Uterus (tissue), 4 donors: ENCODE data around the gene CD48. TPM values are rescaled to one million over a fixed set of nuclear protein-coding genes. Genes with fewer than 3 reads are reported as not detected.

Experiments
- DNase-seq, 2 donors: peaks; one replicate each; pipeline ENCODE4 v3.0.0-alpha.2; 2019 to 2020
- H3K27ac ChIP-seq, 2 donors: fragments of 200-600 bp; sonication (generic); 1 replicate in 1 of 2; 2 replicates in 1 of 2; pipeline ENCODE4 v1.5.1; 2016 to 2018
- H3K27me3 ChIP-seq, 2 donors: fragments of 200-600 bp; sonication (generic); one replicate each; pipeline ENCODE4 v1.5.1; 2018 to 2019; ENCODE audit warnings: control low read depth in 1 of 2
- H3K36me3 ChIP-seq, 2 donors: fragments of 200-600 bp; sonication (generic); one replicate each; pipeline ENCODE4 v1.5.1; 2019; ENCODE audit warnings: control low read depth in 1 of 2
- H3K4me1 ChIP-seq, 2 donors: fragments of 200-600 bp; sonication (generic); one replicate each; pipeline ENCODE4 v1.5.1; 2018 to 2019; ENCODE audit warnings: control low read depth in 1 of 2
- H3K4me3 ChIP-seq, 2 donors: fragments of 200-600 bp; sonication (generic); 1 replicate in 1 of 2; 2 replicates in 1 of 2; pipeline ENCODE4 v1.5.1; 2018 to 2019; ENCODE audit warnings: mild to moderate bottlenecking in 1 of 2
- H3K9me3 ChIP-seq, 2 donors: fragments of 200-600 bp; sonication (generic); one replicate each; pipeline ENCODE4 v1.5.1; 2019; ENCODE audit warnings: control low read depth in 1 of 2
- POLR2A ChIP-seq, 2 donors: fragments of 450-650 bp; IDR thresholded peaks; one replicate each; pipeline ENCODE4 v1.6.1; 2016; ENCODE audit warnings: antibody characterized with exemption in 2 of 2, mild to moderate bottlenecking in 1 of 2, moderate library complexity in 1 of 2
- intact Hi-C: fragments of 100-400 bp; cut with DNase I; formaldehyde crosslinking; loops from one replicate; pipeline ENCODE4 v1.15.1; 2023; ENCODE audit warnings: low total_unique reads
- total RNA-seq, 4 donors: library from RNA; depleted of rRNA in 3 of 4; stranded (reverse); fragments of >200 nt in 3 of 4; gene quantifications; one replicate each; pipeline versions ENCODE4 v1.1.0 to v1.2.4, GENCODE V29; 2014 to 2023
- TF ChIP-seq, protein P1 (sequence below), 4 experiments: fragments of 200-600 bp in 2 of 4; fragments of 450-650 bp in 2 of 4; sonication (generic) in 2 of 4; IDR thresholded peaks; one replicate each; pipeline ENCODE4 v1.5.1; 2016 to 2019; ENCODE audit warnings: antibody characterized with exemption in 4 of 4, mild to moderate bottlenecking in 2 of 4, moderate library complexity in 1 of 4
- donor health status: DM: yes; HTN: yes; CAD: no.

CD48 gene
- total RNA-seq, 4 donors from 2014 or later, result 0.51 to 10.0 (median 2.6) TPM

DNA sequence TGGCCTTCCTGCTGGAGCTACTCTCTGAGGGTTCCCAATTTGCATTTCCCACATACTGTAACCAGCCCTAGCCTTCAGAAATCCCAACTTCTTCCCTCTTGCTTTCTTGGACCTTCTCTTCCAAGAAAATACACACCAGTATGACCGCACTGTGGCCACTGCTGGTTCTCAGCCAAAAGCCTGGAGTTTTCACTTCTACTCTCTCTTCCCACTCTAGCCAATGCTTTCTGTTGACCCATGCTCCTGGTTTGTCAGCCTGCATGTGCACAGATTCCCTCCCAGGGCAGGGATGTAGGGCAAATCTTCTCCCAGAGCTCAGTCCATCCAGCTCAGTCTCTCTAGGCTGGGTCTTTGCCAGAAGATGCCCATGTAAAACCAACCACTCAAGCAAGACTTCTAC is 65.4 kb downstream of the CD48 start:
- no peak for DNase-seq
- Histone ChIP-seq H3K4me3 (no peak overlapping the region), H3K4me1 (no peaks in the 10 kb centered on the region), H3K27ac (no peak overlapping the region), H3K27me3 (no peaks in the 10 kb centered on the region), H3K9me3 (no peaks in the 10 kb centered on the region), H3K36me3 (no peaks in the 10 kb centered on the region)
- TF ChIP-seq POLR2A (IDR thresholded peaks at IDR 0.05), result no peak
- TF ChIP-seq, protein P1, sequence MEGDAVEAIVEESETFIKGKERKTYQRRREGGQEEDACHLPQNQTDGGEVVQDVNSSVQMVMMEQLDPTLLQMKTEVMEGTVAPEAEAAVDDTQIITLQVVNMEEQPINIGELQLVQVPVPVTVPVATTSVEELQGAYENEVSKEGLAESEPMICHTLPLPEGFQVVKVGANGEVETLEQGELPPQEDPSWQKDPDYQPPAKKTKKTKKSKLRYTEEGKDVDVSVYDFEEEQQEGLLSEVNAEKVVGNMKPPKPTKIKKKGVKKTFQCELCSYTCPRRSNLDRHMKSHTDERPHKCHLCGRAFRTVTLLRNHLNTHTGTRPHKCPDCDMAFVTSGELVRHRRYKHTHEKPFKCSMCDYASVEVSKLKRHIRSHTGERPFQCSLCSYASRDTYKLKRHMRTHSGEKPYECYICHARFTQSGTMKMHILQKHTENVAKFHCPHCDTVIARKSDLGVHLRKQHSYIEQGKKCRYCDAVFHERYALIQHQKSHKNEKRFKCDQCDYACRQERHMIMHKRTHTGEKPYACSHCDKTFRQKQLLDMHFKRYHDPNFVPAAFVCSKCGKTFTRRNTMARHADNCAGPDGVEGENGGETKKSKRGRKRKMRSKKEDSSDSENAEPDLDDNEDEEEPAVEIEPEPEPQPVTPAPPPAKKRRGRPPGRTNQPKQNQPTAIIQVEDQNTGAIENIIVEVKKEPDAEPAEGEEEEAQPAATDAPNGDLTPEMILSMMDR (IDR thresholded peaks at IDR 0.05), result no peak
- intact Hi-C loops, result no loop called here

DNA sequence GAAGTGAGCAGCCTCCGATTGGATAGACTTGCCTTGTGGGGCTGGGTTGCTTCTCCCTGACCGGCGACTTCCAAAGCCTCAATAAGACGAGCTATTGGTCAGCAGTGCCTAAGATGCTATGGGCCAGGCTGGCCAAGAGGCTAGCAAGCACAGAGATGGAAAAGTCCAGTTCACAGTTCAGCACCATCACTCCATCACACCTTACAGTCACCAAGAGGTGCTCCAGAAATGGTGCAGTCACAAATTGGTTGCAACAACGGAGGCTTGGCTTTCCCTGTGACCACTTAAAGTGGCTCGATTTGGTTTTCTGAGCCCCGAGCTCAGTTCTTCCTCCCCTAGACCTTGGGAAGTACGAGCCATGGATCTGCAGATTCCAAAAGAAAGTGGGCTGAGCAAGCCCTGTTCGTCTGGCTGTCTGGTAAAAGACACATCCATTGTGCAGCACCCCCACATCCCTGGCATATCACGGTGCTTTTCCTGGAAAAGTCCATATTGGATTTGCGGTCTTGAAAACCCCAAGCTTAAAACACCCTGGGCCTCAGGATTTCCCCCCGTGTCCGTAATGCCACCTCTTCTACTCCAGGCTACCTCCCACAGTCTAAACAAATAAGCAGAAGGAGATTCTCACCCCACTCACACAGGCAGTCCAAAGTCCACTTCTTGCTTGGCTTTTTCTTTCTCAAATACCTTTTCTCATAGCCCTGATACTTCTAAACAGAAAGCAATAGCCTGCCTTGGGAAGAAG is 66.1 kb downstream of the CD48 start:
- H3K4me1 ChIP-seq, result no peaks in the 10 kb centered on the region
- no peaks in the 10 kb centered on the region for H3K27me3 ChIP-seq
- H3K27ac ChIP-seq, result no peak overlapping the region
- no peak for TF ChIP-seq POLR2A (IDR thresholded peaks at IDR 0.05)
- TF ChIP-seq, protein P1 (IDR thresholded peaks at IDR 0.05), result no peak
- H3K4me3 ChIP-seq, result no peak overlapping the region
- intact Hi-C loops, result no loop called here
- DNase-seq, result no peak
- no peaks in the 10 kb centered on the region for H3K36me3 ChIP-seq
- H3K9me3 ChIP-seq, result no peaks in the 10 kb centered on the region

DNA sequence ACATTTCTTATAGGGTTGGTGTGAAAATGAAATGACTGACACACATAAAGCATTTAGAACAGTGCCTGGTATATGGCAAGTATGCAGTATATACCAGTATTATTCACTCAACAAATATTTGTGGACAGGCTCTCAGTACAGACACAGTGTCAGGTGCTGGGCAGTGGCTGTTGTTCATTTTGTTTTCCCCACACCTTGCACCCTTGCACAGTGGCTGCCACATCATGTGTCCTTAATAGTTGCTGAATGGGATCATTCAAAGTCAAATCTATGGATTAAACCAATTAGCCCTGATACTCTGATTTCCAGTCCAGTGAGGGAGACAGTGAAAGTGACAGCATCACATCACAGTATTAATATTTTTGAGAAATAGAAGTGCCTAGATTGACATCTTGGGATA is 67.2 kb downstream of the CD48 start:
- H3K9me3 ChIP-seq, result no peaks in the 10 kb centered on the region
- no peak for TF ChIP-seq POLR2A (IDR thresholded peaks at IDR 0.05)
- TF ChIP-seq, protein P1 (IDR thresholded peaks at IDR 0.05), result no peak
- no peak for DNase-seq
- no peaks in the 10 kb centered on the region for H3K27me3 ChIP-seq
- H3K4me3 ChIP-seq, result no peak overlapping the region
- no peak overlapping the region for H3K27ac ChIP-seq
- intact Hi-C loops, result no loop called here
- no peaks in the 10 kb centered on the region for H3K4me1 ChIP-seq
- H3K36me3 ChIP-seq, result no peaks in the 10 kb centered on the region

DNA sequence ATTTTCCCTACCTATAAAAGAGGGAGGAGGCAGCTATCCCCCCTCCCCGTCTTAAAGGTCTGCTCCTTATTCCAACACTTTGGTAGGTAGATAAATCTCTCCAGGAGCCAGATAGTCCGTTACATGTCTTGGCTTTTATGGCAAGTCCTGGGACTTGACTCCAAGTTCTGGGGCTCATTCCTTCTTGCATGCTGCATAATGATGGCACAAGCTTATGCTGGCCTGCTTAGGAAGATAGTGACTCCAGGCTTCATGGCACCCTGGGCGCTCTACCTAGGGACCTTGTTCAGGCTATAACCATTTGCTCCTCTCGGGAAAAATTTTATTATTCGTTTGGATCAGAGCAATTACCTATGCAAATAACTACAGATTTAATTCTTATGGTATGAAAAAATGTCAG is 68.5 kb downstream of the CD48 start:
- intact Hi-C loops, result no loop called here
- no peak for DNase-seq

DNA sequence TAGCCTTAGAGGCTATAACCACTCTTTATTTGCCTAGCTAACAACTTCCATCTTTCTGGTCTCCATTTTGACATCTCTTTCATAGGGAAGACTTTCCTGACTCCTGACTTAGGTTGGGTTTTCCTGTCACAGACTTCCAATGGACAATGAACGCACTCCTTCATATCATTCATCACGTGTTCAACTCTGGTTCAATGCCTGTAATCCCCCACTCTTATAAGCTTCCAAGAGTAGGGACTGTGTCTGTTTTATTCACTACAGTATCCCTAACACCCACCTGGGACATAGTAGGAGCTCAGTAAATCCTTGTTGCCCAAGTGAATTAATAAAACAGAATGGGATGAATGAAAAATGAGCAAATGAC is 69.4 kb downstream of the CD48 start:
- no peak for DNase-seq
- no peaks in the 10 kb centered on the region for H3K9me3 ChIP-seq
- no peaks in the 10 kb centered on the region for H3K27me3 ChIP-seq
- H3K4me1 ChIP-seq, result no peaks in the 10 kb centered on the region
- H3K27ac ChIP-seq, result no peak overlapping the region
- intact Hi-C loops, result no loop called here
- no peak overlapping the region for H3K4me3 ChIP-seq
- no peaks in the 10 kb centered on the region for H3K36me3 ChIP-seq
- TF ChIP-seq, protein P1 (IDR thresholded peaks at IDR 0.05), result no peak
- no peak for TF ChIP-seq POLR2A (IDR thresholded peaks at IDR 0.05)

More for the DNA sequence above, 68.5 kb downstream of the CD48 start:
- Histone ChIP-seq H3K27me3 (no peaks in the 10 kb centered on the region), H3K27ac (no peak overlapping the region), H3K4me1 (no peaks in the 10 kb centered on the region), H3K36me3 (no peaks in the 10 kb centered on the region), H3K4me3 (no peak overlapping the region), H3K9me3 (no peaks in the 10 kb centered on the region)
- TF ChIP-seq POLR2A (IDR thresholded peaks at IDR 0.05), result no peak
- TF ChIP-seq, protein P1 (IDR thresholded peaks at IDR 0.05), result no peak
